ENCODE data around the gene CHSY3.

DNA sequence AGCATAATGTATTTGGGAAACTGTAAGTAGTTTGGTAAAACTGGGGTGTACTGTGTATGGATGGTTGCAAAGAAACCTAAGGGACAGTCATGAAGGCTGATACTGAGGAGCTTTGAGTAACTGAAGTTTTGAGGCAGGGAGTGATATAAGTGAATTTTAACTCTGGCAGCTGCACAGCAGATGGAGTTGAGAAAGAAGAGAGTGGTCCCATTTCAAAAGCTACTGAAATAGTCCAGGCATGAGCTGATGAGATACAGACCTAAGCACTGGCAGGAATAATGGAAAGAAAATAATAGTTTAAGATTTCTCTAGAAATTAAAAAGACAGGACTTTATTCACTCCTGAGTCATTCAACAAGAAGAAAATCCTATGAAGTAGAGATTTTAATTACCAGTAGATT, 232.0 kb downstream of the CHSY3 start:
- TF ChIP-seq, protein P1, sequence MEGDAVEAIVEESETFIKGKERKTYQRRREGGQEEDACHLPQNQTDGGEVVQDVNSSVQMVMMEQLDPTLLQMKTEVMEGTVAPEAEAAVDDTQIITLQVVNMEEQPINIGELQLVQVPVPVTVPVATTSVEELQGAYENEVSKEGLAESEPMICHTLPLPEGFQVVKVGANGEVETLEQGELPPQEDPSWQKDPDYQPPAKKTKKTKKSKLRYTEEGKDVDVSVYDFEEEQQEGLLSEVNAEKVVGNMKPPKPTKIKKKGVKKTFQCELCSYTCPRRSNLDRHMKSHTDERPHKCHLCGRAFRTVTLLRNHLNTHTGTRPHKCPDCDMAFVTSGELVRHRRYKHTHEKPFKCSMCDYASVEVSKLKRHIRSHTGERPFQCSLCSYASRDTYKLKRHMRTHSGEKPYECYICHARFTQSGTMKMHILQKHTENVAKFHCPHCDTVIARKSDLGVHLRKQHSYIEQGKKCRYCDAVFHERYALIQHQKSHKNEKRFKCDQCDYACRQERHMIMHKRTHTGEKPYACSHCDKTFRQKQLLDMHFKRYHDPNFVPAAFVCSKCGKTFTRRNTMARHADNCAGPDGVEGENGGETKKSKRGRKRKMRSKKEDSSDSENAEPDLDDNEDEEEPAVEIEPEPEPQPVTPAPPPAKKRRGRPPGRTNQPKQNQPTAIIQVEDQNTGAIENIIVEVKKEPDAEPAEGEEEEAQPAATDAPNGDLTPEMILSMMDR (IDR thresholded peaks at IDR 0.05; ENCODE audit: insufficient read depth, low read depth, low read length): no peak
- TF ChIP-seq EZH2 (IDR thresholded peaks at IDR 0.05; ENCODE audit: insufficient read depth, low read length): no peak
